Measurements from ENCODE around the gene ACLY.

ACLY gene

DNA sequence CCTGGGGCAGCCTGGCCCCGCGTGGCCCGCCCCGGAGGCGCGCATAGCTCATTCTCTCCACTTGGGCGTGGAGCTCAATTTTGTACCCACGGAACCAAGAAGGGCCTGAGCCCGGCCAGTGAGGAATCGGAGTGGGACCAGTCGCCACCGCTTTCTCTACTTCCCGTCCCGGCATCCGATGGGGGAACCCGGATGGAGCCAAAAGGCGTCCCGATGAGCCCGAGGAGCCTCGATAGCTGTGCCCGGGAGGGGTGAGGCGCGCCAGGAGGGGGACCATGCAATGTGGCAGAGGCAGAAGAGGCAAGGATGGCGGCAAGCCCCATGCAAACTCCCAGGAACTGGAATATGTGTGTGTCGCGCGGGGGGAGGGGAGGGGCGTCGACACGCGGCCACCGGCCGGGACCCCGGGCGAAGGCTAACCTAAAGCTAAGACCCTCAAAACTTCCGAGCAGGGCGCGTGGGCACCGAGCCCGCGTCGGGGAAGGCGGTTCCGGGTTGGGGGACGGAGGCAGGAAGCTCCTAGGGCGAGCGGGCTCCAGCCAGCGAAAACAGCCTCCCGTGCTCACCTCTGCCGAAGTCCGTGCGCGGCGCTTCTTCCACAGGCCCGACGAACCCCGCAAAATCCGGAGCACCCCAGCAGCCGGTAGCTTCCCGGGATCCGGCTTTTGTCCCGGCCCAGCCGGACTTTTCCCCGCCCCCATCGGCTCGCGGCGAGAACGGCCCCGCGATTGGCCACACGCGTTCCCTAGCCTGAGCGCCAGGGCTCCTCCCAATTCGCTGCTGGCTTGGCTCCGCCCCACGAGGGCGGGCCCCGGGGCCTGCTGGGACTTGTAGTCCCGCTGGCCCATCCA lies at the start of gene ACLY:
ACLY (minus strand) TSS at position 638 of the 851 bp plus-strand sequence. CDS start 5,078 bp downstream, outside the sequence.
- DNase-seq (ENCODE audit: low read depth in 2 of 2, low spot score in 1 of 2) = peak; percentile 87 to 92

DNA sequence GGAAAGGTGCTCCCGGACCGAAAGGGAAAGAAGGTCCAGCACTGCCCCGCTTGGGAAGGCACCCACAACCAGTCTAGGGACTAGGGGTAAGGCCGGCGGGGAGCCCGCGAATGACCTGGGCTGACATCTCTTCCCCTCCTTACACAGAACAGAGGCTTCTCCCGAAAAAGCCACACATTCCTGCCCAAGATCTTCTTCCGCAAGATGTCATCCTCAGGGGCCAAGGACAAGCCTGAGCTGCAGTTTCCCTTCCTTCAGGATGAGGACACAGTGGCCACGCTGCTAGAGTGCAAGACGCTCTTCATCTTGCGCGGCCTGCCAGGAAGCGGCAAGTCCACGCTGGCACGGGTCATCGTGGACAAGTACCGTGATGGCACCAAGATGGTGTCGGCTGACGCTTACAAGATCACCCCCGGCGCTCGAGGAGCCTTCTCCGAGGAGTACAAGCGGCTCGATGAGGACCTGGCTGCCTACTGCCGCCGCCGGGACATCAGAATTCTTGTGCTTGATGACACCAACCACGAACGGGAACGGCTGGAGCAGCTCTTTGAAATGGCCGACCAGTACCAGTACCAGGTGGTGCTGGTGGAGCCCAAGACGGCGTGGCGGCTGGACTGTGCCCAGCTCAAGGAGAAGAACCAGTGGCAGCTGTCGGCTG lies 49.3 kb upstream of the ACLY start:
- DNase-seq (ENCODE audit: low read depth in 2 of 2, low spot score in 1 of 2) = no peak

DNA sequence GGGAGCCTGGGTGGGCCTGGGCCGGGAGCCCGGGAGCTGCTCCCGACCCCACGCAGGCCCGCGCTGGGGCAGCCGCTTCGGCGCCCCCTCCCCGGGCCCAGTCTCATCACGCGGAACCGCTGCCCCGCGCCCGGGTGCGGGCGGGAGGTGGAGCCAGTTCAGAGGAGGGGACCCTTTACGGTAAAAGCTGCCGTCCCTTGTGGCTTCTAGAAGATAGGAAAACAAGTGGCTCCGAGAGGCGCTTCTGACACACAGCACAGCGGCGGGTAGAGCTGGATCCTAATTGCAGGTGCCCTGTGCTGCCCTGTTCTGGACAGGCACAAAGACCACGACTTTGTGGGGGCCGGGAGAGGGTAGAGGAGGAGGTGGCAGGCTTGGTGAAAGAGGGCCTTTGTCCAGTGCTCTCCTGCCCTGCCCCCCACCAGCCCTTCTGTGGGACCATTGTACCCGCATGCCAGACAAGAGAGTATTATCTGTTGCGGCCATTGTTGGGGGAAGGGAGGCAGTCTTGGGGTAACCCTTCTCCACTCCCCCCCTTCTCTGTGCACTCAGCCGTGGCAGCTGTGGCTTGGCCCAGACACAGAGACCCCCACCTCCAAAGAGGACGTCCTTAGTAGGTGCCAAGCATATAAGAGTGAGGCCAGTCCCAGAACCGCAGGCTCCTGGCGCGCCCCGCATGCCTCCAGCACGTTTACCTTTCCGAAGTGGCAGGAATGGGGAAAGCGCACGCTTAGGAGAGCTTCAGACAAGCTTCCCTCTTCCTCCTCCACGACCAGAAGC lies 48.6 kb upstream of the ACLY start:
- DNase-seq (ENCODE audit: low read depth in 2 of 2, low spot score in 1 of 2) = no peak

DNA sequence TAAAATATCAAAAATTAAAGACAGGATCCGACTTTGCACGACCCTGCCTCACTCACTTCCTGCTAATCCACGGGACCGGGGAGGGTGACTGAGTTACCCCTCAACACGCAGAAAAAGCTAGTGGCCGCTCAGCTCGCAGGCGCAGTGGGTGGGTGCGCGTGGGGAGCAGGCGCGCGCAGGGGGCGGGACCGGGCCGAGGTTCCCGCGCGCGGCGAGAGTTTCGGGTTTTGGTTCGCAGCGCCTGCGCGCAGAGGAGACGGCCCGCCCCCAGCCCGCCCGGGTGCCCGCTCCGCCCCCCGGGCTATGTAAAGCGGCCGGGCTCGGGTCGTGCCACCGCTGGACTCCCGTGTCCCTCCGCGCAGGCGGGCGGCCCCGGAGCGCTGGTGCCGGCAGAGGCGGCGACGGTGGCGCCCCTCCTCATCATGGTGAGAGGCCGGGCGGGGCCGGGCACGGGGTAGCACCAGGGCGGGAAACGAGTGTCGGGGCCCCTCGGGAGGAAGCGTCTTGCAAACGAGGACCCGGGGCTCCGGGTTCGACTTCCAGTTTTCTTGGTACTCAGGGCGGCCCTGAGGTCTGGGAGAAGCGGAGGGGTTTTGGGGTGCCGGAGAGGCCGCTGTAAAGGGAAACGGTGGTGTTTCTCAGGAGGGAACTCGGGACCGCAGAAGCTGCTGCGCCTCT lies 47.9 kb upstream of the ACLY start, which contains the start of gene CNP:
CNP (plus strand) TSS at position 333 of the 678 bp plus-strand sequence; CDS start at position 423, 90 bp downstream.
- DNase-seq (ENCODE audit: low read depth in 2 of 2, low spot score in 1 of 2) = peak; percentile 75 to 83

DNA sequence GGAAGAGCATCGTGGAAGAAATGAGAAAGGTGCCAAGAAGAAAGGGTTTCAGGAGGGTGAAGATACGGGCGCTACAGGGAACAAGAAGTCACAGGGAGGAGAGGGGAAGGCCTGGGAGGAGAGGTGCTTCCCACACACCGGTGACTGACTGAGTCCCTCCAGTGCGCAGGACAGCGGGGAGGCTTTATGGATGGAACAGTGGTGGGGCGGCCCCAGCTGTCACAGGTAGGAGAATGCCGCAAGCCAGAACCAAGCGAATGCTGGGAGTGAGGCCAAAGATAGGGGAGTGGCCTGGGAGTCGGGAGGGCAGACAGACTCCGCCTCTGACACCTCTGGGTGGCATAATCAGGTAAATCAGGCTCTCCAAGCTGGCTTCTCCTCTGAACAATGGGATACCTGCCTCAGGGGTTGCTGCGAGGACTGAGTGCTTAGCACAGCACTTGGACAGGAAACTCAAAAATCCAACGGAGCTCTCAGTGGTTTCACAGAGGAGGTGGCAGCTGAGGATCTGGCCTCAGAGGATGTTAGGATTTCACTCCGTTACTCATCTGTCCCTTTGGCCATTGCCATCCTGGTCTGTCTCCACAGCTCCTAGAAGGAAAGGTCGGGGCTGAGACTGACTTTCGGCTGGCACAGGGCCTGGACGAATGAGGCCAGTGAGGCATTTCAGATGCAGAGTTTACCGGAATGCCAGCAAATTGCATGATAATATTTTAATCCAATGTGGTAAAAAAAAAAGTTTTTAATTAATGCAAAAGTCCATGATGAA lies 47.1 kb upstream of the ACLY start:
- DNase-seq (ENCODE audit: low read depth in 2 of 2, low spot score in 1 of 2) = peak; percentile 14 to 20

DNA sequence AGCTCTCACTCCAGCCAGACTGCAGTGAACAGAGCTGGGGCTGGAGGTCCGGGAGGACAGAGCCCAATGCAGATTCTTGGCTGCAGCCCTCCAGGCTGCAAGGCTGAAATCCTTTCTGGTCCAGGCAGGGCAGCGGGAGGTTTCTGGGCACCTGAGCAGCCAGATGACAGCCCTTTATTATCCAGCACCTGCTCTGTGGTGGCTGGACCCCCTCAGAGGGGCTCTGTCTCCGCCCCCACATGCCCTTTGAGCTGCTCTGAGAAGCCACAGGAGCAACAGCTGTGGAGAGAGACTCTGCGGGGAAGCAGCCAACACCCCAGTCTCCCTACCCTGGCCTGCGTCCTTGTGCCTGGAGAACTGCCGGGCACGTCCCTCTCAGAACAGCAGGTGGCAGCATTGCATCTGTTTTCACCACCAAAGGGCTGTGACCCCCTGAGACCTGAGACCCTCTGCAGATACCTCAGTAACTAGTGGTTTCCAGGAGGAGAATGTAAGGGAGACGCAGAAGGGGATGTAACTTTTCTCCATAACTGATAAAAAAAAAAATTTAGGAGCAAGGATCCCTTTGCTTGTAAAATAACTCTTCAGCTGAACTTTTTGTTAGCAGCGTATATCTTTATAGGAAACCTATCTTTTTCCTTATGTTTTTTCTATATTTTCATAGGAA lies 44.1 kb upstream of the ACLY start:
- peak; percentile 32 to 53 for DNase-seq (ENCODE audit: low read depth in 2 of 2, low spot score in 1 of 2)

DNA sequence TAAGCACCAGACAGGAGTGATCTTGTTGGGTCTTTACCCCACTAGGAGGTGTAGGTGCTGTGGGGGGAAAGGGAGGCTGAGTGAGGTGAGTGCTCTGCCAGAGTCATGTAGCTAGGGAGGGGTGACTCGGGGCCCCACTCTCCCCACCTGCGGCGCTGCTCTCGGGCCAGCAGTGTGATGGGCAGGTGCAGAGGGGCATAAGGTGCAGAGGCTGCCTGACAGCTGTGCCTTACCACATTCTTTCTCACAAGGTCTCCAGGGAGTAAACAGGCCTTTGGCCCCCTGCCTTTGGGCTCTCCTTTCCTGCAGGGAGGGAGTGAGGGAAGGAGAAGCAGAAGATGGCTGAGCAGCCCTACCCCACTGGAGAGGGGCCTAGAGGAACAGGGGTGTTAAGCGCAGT lies 43.4 kb upstream of the ACLY start:
- no peak for DNase-seq (ENCODE audit: low read depth in 2 of 2, low spot score in 1 of 2)

DNA sequence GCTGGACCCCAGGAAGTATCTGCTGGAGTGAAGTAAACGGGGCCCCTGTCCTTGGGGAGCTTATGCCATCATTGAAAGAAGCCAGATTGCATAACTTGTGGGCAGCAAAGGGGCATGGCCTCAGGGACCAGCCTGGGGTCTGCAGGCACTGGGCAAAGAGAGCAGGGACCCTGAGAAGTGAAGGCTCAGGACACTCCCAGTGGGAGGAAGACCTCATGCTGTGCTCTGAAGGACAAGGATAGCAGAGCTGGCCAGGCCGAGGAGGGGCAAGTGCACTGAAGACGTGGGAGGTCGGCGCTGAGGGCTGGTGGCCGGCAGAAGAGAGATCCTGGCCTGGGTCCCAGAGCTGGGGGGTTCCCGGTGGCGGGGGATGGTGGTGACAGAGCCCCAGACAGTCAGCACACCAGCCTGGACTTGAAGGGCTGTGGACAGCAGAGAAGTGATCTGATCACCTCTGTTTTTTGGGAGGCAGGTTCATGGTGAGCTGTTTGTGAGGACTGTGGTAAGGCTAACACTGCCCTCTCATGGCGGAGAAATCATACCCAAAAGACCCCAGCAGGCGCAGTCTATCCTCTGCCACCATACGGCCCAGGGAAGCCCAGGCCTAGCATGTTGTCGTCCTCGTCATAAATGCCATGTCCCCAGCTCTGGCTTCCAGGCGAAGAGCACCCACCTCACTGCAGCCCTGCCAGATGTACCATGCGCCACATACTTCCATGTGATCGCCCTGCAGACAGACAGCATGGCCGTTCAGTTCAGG lies 40.8 kb upstream of the ACLY start:
- no peak for DNase-seq (ENCODE audit: low read depth in 2 of 2, low spot score in 1 of 2)

DNA sequence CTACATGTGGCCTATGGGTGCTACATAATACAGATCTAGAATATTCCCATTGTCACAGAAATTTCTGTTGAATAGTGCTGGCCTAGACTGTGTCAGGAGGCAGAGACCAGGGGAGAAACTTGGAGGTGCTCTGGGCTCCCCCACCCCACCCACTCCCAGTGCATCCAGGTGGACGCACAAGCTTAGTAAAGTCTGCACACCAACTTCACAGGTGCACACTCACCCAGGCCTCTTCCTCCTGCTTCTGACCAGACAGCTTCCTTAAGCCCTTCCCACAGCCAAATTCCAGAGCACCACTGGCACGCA lies 40.2 kb upstream of the ACLY start:
- no peak for DNase-seq (ENCODE audit: low read depth in 2 of 2, low spot score in 1 of 2)

DNA sequence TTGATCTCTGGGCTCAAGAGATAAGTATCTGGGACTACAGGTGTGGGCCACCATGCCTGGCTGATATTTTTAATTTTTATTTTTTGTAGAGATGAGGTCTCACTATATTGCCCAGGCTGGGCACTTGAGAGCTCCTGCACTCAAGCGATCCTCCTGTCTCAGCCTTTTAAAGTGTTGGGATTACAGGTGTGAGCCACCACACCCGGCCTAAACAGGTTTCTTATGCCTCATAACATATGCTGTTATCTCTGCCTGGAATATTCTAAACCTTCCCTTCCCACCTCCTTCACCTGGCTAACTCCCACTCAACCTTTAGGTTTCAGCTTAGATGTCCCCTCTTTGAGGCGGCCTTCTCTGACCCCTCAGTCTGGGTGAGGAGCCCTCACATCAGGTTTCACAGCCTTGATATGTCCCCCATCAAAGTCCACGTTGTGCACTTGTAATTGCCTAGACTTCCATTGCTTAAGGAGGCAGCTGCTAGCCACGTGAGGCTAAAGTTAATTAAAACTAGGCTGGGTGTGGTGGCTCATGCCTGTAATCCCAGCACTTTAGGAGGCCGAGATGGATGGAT lies 39.2 kb upstream of the ACLY start:
- no peak for DNase-seq (ENCODE audit: low read depth in 2 of 2, low spot score in 1 of 2)

DNA sequence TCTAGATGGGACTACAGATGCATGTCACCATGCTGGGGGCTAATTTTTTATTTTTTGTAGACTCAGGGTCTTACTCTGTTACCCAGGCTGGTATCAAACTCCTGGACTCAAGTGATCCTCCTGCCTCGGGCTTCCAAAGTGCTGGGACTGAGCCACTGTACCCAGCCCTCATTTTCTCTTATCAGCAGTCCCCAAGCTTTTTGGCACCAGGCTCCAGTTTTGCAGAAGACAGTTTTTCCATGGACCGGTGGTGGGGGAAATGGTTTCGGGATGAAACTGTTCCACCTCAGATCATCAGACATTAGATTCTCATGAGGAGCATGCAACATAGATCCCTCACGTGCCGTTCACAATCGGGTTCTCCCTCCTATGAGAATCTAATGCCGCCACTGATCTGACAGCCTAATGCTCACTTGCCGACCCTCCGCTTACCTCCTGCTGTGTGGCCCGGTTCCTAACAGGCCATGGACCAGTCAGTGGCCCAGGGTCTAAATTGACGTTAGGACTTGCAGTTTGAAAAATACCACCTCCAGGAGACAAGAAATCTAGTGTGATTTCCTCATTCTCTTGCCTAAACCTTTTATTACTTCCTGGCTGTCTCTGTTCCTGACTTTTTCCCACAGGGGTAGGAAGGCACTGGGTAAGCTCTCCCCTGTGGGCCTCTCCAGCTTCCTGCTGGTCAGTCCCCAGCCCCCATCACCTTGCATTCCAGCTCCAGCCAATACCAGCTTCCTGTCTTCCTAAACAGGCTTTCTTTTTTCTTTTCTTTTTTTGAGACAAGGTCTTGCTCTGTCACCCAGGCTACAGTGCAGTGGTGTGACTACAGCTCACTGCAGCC lies 38.5 kb upstream of the ACLY start:
- DNase-seq (ENCODE audit: low read depth in 2 of 2, low spot score in 1 of 2) = no peak

DNA sequence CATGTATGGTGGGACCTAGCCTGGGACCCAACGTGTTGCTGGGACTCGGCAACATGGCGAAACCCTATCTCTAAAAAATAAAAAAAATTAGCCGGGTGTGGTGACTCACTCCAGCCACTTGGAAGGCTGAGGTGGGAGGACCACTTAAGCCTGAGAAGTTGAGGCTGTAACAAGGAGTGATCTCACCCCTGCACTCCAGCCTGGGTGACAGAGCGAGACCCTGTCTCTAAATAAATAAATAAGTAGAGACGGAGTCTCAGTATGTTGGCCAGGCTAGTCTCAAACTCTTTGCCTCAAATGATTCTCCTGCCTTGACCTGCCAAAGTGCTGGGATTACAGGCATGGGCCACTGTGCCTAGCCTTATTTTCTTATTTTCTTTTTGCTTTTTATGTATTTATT lies 37.8 kb upstream of the ACLY start:
- DNase-seq (ENCODE audit: low read depth in 2 of 2, low spot score in 1 of 2) = no peak

DNA sequence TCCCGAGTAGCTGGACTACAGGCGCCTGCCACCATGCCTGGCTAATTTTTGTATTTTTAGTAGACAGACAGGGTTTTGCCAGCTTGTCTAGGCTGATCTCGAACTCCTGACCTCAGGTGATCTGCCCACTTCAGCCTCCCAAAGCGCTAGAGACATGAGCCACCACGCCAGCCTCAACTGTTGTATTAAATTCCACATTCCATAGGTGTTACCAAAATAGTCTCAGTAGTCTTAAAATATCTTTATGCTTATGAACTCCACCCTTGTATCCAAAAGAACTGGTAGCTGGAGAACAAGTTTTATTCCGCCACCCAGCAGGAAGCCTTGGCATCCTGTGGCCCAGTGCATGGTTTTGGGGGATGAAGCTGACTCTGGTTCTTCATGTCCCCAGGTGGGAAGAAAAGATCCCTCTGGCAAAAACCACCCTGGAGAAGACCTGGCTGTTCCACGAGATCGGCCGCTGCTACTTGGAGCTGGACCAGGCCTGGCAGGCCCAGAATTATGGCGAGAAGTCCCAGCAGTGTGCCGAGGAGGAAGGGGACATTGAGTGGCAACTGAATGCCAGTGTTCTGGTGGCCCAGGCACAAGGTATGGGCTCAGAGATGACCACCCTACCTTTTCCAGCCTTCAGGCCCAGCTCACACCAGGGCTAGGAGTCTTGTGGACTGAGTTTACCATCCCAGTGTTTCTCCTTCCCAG lies 30.2 kb upstream of the ACLY start:
- DNase-seq (ENCODE audit: low read depth in 2 of 2, low spot score in 1 of 2) = no peak

DNA sequence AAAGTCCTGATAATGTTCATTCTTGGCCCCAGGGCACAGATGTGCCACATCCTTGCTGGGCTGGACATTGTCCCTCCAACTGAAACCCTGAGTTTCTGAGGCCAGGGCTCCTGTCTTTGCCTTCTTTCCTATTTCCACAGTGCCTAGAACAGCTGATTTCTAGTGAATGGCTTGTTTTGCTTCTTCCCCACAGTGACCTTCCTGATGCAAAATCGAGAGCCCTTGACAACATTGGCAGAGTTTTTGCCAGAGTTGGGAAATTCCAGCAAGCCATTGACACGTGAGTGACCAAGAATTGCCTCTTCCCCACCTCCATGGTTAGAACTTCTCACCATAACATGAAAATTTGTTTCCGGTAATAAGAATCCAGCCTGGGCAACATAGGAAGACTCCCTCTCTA lies 26.2 kb upstream of the ACLY start:
- DNase-seq (ENCODE audit: low read depth in 2 of 2, low spot score in 1 of 2) = no peak

DNA sequence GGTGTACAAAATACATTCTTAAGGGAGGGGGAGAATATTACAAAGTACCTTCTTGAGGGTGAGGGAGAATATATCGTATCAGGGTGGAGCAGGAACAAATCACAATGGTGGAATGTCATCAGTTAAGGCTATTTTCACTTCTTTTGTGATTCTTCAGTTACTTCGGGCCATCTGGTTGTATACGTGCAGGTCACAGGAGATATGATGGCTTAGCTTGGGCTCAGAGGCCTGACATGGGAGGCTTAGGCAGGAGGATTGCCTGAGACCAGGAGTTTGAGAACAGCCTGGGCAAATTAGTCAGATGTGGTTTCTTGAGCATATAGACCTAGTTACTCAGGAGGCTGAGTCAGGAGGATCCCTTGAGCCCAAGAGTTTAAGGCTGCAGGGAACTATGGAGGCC lies 24.7 kb upstream of the ACLY start:
- no peak for DNase-seq (ENCODE audit: low read depth in 2 of 2, low spot score in 1 of 2)

DNA sequence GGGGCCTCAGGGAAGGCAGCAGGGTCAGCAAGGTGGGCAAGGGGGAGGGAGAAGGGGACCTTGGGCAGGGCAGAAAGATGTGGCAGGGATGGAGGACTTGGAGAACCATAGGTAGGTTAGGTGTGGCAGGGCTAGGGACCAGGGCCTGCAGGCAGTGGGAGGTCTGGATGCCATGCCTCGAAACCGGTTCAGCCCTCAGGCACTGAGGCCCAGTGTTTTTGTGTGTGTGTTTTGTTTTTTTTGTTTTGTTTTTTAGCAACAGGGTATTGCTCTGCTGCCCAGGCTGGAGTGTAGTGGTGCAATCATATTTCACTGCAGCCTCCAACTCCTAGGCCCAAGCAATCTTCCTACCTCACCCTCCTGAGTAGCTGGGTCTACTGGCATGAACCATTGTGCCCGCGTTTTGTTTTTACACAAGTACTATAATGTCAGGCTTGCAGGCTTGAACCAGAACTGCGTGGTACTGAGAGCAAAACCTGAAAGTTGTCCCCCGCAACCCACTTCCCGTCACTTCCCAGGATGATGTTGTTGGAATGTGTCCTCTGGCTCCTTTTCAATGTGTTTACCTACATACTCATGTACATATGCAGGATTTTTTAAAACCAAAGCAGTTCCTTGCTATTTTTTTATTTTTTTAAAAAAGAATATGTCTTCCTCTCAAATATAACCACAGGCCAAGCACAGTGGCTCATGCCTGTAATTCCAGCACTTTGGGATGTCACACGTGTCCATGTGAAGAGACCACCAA lies 24.0 kb upstream of the ACLY start:
- DNase-seq (ENCODE audit: low read depth in 2 of 2, low spot score in 1 of 2) = no peak

DNA sequence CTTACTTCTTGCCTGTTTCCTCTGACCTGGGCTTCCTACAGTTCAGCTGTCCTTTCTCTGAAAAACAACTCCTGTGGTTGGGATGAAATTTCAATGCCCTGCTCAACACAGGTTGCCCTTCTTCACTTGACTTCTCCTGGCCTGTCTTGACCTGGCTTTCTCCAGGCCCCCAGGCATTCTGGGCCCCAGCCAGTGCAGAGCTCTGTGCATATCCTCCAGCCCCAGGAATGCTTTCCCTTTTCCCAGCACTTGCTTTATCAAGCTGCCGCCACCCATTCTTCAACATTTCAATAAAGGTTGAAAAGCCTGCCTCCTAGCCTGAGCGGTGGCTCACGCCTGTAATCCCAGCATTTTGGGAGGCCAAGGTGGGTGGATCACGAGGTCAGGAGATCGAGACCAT lies 22.4 kb upstream of the ACLY start:
- no peak for DNase-seq (ENCODE audit: low read depth in 2 of 2, low spot score in 1 of 2)

Measured in stimulated activated CD8-positive, alpha-beta memory T cell treated with anti-CD3 and anti-CD28 coated beads, Interleukin-4, amount 100 ng/mL, for 4 hours (primary cell).